ENCODE results near the gene NPAS1.

DNA sequence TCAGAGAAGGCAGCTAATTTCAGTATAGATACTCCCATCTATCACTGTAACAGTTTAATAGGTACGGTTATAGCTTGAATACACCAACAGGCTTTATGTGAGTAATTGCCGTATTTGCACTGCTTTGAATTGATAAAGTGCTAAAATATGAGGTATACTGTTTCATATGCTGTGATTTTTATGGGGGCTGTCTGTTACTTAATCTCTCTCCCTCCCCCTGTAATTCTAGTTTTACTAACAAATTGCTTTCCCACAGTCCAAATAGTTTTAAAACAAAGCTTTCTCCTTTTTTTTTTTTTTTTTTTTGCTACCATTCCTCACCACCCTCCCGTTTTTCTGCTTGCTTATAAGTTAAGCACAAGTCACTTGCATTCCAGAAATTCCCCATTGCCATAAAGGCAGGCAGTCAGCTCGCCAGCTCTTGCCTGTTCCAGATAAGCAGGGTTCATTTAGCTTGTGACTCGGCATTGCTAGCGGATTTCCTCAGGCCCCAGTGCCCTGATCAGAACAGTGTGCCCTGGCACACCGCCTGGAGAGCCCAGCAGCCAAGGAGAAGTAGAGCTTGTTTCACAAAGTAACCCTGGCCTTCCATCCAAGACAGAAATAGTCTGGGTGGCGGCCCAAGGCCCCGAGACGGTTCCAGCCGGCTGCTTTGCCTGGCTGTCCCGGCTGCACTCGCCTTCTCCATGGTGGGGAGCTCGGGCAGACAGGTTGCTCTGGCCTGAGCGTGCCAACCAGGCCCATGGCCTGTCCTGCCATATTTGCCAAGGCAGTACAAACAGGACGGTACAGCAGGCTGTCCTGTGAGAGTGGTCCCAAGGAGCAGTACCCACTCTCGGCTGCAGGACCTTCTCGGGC, 43.5 kb upstream of the NPAS1 start:
- no peak for TF ChIP-seq POLR2A (IDR thresholded peaks at IDR 0.05; ENCODE audit: control extremely low read depth in 1 of 2, low read depth in 2 of 2, low read length in 2 of 2)
- TF ChIP-seq, protein P1, sequence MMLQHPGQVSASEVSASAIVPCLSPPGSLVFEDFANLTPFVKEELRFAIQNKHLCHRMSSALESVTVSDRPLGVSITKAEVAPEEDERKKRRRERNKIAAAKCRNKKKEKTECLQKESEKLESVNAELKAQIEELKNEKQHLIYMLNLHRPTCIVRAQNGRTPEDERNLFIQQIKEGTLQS (IDR thresholded peaks at IDR 0.05; ENCODE audit: insufficient read depth, low read depth, low read length), result no peak
- no peak for TF ChIP-seq EZH2 (IDR thresholded peaks at IDR 0.05; ENCODE audit: low read depth, low read length, severe bottlenecking)
- TF ChIP-seq, protein P2, sequence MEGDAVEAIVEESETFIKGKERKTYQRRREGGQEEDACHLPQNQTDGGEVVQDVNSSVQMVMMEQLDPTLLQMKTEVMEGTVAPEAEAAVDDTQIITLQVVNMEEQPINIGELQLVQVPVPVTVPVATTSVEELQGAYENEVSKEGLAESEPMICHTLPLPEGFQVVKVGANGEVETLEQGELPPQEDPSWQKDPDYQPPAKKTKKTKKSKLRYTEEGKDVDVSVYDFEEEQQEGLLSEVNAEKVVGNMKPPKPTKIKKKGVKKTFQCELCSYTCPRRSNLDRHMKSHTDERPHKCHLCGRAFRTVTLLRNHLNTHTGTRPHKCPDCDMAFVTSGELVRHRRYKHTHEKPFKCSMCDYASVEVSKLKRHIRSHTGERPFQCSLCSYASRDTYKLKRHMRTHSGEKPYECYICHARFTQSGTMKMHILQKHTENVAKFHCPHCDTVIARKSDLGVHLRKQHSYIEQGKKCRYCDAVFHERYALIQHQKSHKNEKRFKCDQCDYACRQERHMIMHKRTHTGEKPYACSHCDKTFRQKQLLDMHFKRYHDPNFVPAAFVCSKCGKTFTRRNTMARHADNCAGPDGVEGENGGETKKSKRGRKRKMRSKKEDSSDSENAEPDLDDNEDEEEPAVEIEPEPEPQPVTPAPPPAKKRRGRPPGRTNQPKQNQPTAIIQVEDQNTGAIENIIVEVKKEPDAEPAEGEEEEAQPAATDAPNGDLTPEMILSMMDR (IDR thresholded peaks at IDR 0.05; ENCODE audit: control extremely low read depth in 1 of 3, insufficient read depth in 1 of 3, low read depth in 1 of 3, low read length in 3 of 3), result no peak
- TF ChIP-seq CEBPB (IDR thresholded peaks at IDR 0.05; ENCODE audit: low read depth, low read length), result no peak
- TF ChIP-seq, protein P3, sequence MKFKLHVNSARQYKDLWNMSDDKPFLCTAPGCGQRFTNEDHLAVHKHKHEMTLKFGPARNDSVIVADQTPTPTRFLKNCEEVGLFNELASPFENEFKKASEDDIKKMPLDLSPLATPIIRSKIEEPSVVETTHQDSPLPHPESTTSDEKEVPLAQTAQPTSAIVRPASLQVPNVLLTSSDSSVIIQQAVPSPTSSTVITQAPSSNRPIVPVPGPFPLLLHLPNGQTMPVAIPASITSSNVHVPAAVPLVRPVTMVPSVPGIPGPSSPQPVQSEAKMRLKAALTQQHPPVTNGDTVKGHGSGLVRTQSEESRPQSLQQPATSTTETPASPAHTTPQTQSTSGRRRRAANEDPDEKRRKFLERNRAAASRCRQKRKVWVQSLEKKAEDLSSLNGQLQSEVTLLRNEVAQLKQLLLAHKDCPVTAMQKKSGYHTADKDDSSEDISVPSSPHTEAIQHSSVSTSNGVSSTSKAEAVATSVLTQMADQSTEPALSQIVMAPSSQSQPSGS (IDR thresholded peaks at IDR 0.05; ENCODE audit: low read length), result no peak
- TF ChIP-seq RFX5 (IDR thresholded peaks at IDR 0.05; ENCODE audit: borderline replicate concordance, low read depth, low read length), result no peak
- TF ChIP-seq POLR2AphosphoS5 (IDR thresholded peaks at IDR 0.05; ENCODE audit: low read depth, low read length), result no peak
- no peak for TF ChIP-seq JUND (IDR thresholded peaks at IDR 0.05; ENCODE audit: low read length)
- no peak for TF ChIP-seq MAFK (IDR thresholded peaks at IDR 0.05; ENCODE audit: low read depth, low read length)
